GM19238 (cell line): ENCODE measurements around the gene FRMD3.
"Not testable (repeated sequence)": the region's sequence is repeated elsewhere in the genome, so short reads cannot be mapped to it uniquely, and the experiment has no call there.

ENCODE experiments used
- DNase-seq: peaks from one replicate; pipeline ENCODE4 v3.0.0; 2011; ENCODE audit warnings: low spot score; ENCODE audit not compliant: insufficient read length

FRMD3 gene

GRCh38 chr9:83392228-83392627 is 146.0 kb downstream of the FRMD3 start:
- DNase-seq: no peak

- no peak for DNase-seq
These were observed 149.9 kb downstream of the FRMD3 start for GRCh38 chr9:83388346-83388745.

- no peak for DNase-seq
These were observed 150.6 kb downstream of the FRMD3 start for GRCh38 chr9:83387401-83388185.

- no peak for DNase-seq
These were observed 152.9 kb downstream of the FRMD3 start for GRCh38 chr9:83385317-83385716.

GRCh38 chr9:83384214-83384613 is 154.0 kb downstream of the FRMD3 start:
- no peak for DNase-seq

- DNase-seq: no peak
These were observed 155.2 kb downstream of the FRMD3 start for GRCh38 chr9:83383034-83383433.

- DNase-seq: no peak
These were observed 155.8 kb downstream of the FRMD3 start for GRCh38 chr9:83382421-83382820.

- DNase-seq: no peak
These were observed 159.2 kb downstream of the FRMD3 start for GRCh38 chr9:83379045-83379444.

- DNase-seq: no peak
These were observed 165.2 kb downstream of the FRMD3 start for GRCh38 chr9:83372957-83373356.

- DNase-seq: no peak
These were observed 170.9 kb downstream of the FRMD3 start for GRCh38 chr9:83367326-83367725.

GRCh38 chr9:83362341-83362995 is 175.7 kb downstream of the FRMD3 start:
- DNase-seq: no peak

- no peak for DNase-seq
These were observed 179.2 kb downstream of the FRMD3 start for GRCh38 chr9:83359039-83359438.

GRCh38 chr9:83358493-83358892 is 179.7 kb downstream of the FRMD3 start:
- not testable (repeated sequence) for DNase-seq

- DNase-seq: no peak
These were observed 182.5 kb downstream of the FRMD3 start for GRCh38 chr9:83355729-83356151.

- no peak for DNase-seq
These were observed 183.2 kb downstream of the FRMD3 start for GRCh38 chr9:83355024-83355444.

- no peak for DNase-seq
These were observed 189.2 kb downstream of the FRMD3 start for GRCh38 chr9:83349031-83349430.

- no peak for DNase-seq
These were observed 191.4 kb downstream of the FRMD3 start for GRCh38 chr9:83346655-83347420.

GRCh38 chr9:83343366-83343999 is 194.7 kb downstream of the FRMD3 start:
- no peak for DNase-seq

- no peak for DNase-seq
These were observed 195.5 kb downstream of the FRMD3 start for GRCh38 chr9:83342731-83343130.

GRCh38 chr9:83342006-83342405 is 196.2 kb downstream of the FRMD3 start:
- no peak for DNase-seq

GRCh38 chr9:83340451-83340850 is 197.8 kb downstream of the FRMD3 start:
- DNase-seq: no peak

GRCh38 chr9:83339435-83339834 is 198.8 kb downstream of the FRMD3 start:
- no peak for DNase-seq
